Erythroblast (primary cell): ENCODE measurements around the gene THAP7.

Source experiments
- GATA1 ChIP-seq: IDR thresholded peaks from 2 replicates; pipeline ENCODE4 v1.6.1; 2011; ENCODE audit warnings: low read depth, mild to moderate bottlenecking, control low read depth, low read length, moderate library complexity
- POLR2A ChIP-seq: IDR thresholded peaks from 2 replicates; pipeline ENCODE4 v1.6.1; 2011; ENCODE audit warnings: mild to moderate bottlenecking, low read length

DNA sequence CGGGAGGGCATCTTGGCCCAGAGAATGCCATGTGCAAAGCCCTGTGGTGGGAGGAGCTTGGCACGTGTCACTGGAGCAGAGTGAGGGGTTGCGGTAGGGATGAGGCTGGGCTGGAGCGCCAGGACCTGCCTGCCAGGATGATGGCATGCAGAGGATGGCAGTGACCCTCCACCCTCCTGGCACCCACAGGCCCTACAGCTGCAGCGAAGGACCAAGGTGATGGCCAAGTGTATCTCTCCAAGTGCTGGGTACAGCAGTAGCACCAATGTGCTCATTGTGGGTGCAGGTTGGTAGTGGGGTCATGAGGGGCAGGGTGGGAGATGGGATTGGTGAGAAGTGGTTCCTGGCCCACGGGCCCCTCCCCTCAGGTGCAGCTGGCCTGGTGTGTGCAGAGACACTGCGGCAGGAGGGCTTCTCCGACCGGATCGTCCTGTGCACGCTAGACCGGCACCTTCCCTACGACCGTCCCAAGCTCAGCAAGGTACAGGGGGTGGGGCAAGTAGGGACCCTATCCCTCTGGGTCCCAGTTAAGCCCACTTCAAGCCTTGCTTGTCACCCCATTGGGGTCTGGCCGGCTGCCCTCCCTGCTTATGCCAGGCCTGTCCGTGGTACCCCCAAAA lies 27.5 kb downstream of the THAP7 start:
- TF ChIP-seq POLR2A = no peak
- TF ChIP-seq GATA1 = no peak
